Activated naive CD4-positive, alpha-beta T cell treated with anti-CD3 and anti-CD28 coated beads for 36 hours (primary cell): ENCODE measurements around the gene NR2F2. TPM values are rescaled to one million over a fixed set of nuclear protein-coding genes. Genes with fewer than 3 reads are reported as not detected.

Experiments
- CTCF ChIA-PET: fragments of 350-600 bp; sonication (Branson Sonifier 250); formaldehyde crosslinking; loops from one replicate; lab custom pipeline; 2021; ENCODE audit warnings: antibody characterized with exemption; lab: Charles Lee
- DNase-seq: peaks from one replicate; pipeline ENCODE4 v3.0.0-alpha.2; 2020
- H3K27ac Mint-ChIP-seq: one replicate; pipeline ENCODE4 v1.8.0; 2021; ENCODE audit warnings: mild to moderate bottlenecking, mixed read lengths
- H3K27me3 Mint-ChIP-seq: one replicate; pipeline ENCODE4 v1.8.0; 2021; ENCODE audit warnings: low read depth, mixed read lengths
- H3K36me3 Mint-ChIP-seq: one replicate; pipeline ENCODE4 v1.8.0; 2021; ENCODE audit warnings: low read depth, mixed read lengths
- H3K4me1 Mint-ChIP-seq: one replicate; pipeline ENCODE4 v1.8.0; 2021; ENCODE audit warnings: low read depth, mixed read lengths
- H3K4me3 Mint-ChIP-seq: one replicate; pipeline ENCODE4 v1.8.0; 2021; ENCODE audit warnings: mild to moderate bottlenecking, moderate library complexity, mixed read lengths
- H3K9me3 Mint-ChIP-seq: one replicate; pipeline ENCODE4 v1.8.0; 2021; ENCODE audit warnings: mixed read lengths
- intact Hi-C: fragments of 100-400 bp; cut with micrococcal nuclease; formaldehyde crosslinking; loops from one replicate; pipeline ENCODE4 v1.15.1; 2023
- total RNA-seq, 2 experiments: library from RNA; stranded (reverse); gene quantifications; one replicate each; pipeline ENCODE4 v1.2.3, GENCODE V29; 2021

Gene NR2F2
- total RNA-seq, 2 experiments from 2014 or later = not detected

- peaks cover 60% of the 10 kb centered on the region for H3K27me3 Mint-ChIP-seq
- no peak for DNase-seq
- no peak overlapping the region for H3K27ac Mint-ChIP-seq
- CTCF ChIA-PET = interaction anchor here (0.7 kb wide), 1 partner anchor 35 kb away, joined by 3 read pairs; no protein-coding TSS in a partner anchor
- peaks cover 6% of the 10 kb centered on the region for H3K4me1 Mint-ChIP-seq
- H3K4me3 Mint-ChIP-seq = no peak overlapping the region
- no peaks in the 10 kb centered on the region for H3K9me3 Mint-ChIP-seq
- no peaks in the 10 kb centered on the region for H3K36me3 Mint-ChIP-seq
- intact Hi-C loops = no loop called here
Observed at GRCh38 chr15:96321639-96322535, 8.6 kb upstream of the NR2F2 start.

GRCh38 chr15:96322536-96323318, 7.8 kb upstream of the NR2F2 start:
- no peaks in the 10 kb centered on the region for H3K9me3 Mint-ChIP-seq
- DNase-seq = no peak
- H3K27ac Mint-ChIP-seq = no peak overlapping the region
- CTCF ChIA-PET = interaction anchor here (0.6 kb wide), 1 partner anchor 153 kb away, joined by 3 read pairs; no protein-coding TSS in a partner anchor
- intact Hi-C loops = no loop called here
- H3K4me3 Mint-ChIP-seq = no peak overlapping the region
- no peaks in the 10 kb centered on the region for H3K36me3 Mint-ChIP-seq
- peaks cover 9% of the 10 kb centered on the region for H3K4me1 Mint-ChIP-seq
- H3K27me3 Mint-ChIP-seq = peaks cover 61% of the 10 kb centered on the region

GRCh38 chr15:96323319-96324145, 7.0 kb upstream of the NR2F2 start:
- Mint-ChIP-seq H3K4me3 (no peak overlapping the region), H3K27ac (no peak overlapping the region), H3K9me3 (no peaks in the 10 kb centered on the region), H3K36me3 (no peaks in the 10 kb centered on the region), H3K27me3 (peaks cover 64% of the 10 kb centered on the region), H3K4me1 (peaks cover 9% of the 10 kb centered on the region)
- intact Hi-C loops = no loop called here
- DNase-seq = no peak
- CTCF ChIA-PET = interaction anchor here (0.6 kb wide), 1 partner anchor 153 kb away, joined by 3 read pairs; no protein-coding TSS in a partner anchor

- no peaks in the 10 kb centered on the region for H3K36me3 Mint-ChIP-seq
- CTCF ChIA-PET = no interaction called here
- H3K4me1 Mint-ChIP-seq = peaks cover 9% of the 10 kb centered on the region
- H3K27ac Mint-ChIP-seq = no peak overlapping the region
- no peaks in the 10 kb centered on the region for H3K9me3 Mint-ChIP-seq
- H3K4me3 Mint-ChIP-seq = no peak overlapping the region
- intact Hi-C loops = no loop called here
- DNase-seq = no peak
- H3K27me3 Mint-ChIP-seq = peaks cover 72% of the 10 kb centered on the region
Observed at GRCh38 chr15:96324192-96324895, 6.2 kb upstream of the NR2F2 start.

GRCh38 chr15:96324940-96325540, 5.5 kb upstream of the NR2F2 start:
- DNase-seq = no peak
- intact Hi-C loops = no loop called here
- Mint-ChIP-seq H3K27ac (no peak overlapping the region), H3K36me3 (peaks cover 1% of the 10 kb centered on the region), H3K27me3 (peaks cover 73% of the 10 kb centered on the region), H3K4me1 (peaks cover 13% of the 10 kb centered on the region), H3K4me3 (no peak overlapping the region), H3K9me3 (no peaks in the 10 kb centered on the region)
- CTCF ChIA-PET = no interaction called here

- no peaks in the 10 kb centered on the region for H3K9me3 Mint-ChIP-seq
- no peak overlapping the region for H3K4me3 Mint-ChIP-seq
- no peak for DNase-seq
- CTCF ChIA-PET = no interaction called here
- intact Hi-C loops = loop anchor here (2.0 kb wide), 1 partner anchor 911 kb away; no protein-coding TSS in a partner anchor
- H3K36me3 Mint-ChIP-seq = peaks cover 1% of the 10 kb centered on the region
- no peak overlapping the region for H3K27ac Mint-ChIP-seq
- H3K4me1 Mint-ChIP-seq = peaks cover 16% of the 10 kb centered on the region
- H3K27me3 Mint-ChIP-seq = peaks cover 72% of the 10 kb centered on the region
Observed at GRCh38 chr15:96325541-96326327, 4.8 kb upstream of the NR2F2 start.

- peaks cover 1% of the 10 kb centered on the region for H3K36me3 Mint-ChIP-seq
- H3K27me3 Mint-ChIP-seq = peaks cover 75% of the 10 kb centered on the region
- CTCF ChIA-PET = interaction anchor here (0.9 kb wide), 2 partner anchors 362 to 376 kb away, joined by 3 read pairs; no protein-coding TSS in a partner anchor
- no peak for DNase-seq
- no peak overlapping the region for H3K4me3 Mint-ChIP-seq
- H3K4me1 Mint-ChIP-seq = peaks cover 20% of the 10 kb centered on the region
- H3K9me3 Mint-ChIP-seq = no peaks in the 10 kb centered on the region
- intact Hi-C loops = loop anchor here (1.0 to 2.0 kb wide), 3 partner anchors 19 to 910 kb away; no protein-coding TSS in a partner anchor
- no peak overlapping the region for H3K27ac Mint-ChIP-seq
Observed at GRCh38 chr15:96326328-96327154, 4.0 kb upstream of the NR2F2 start.

GRCh38 chr15:96327155-96327741, 3.3 kb upstream of the NR2F2 start:
- Mint-ChIP-seq H3K4me3 (no peak overlapping the region), H3K27me3 (peaks cover 76% of the 10 kb centered on the region)
- DNase-seq = no peak

GRCh38 chr15:96328181-96328876, 2.2 kb upstream of the NR2F2 start:
- peaks cover 3% of the 10 kb centered on the region for H3K36me3 Mint-ChIP-seq
- CTCF ChIA-PET = interaction anchor here (0.6 to 1.1 kb wide), 2 partner anchors 27 to 168 kb away, joined by 4 read pairs; no protein-coding TSS in a partner anchor
- intact Hi-C loops = no loop called here

More at GRCh38 chr15:96327155-96327741, 3.3 kb upstream of the NR2F2 start:
- Mint-ChIP-seq H3K4me1 (peaks cover 22% of the 10 kb centered on the region), H3K9me3 (no peaks in the 10 kb centered on the region), H3K36me3 (peaks cover 1% of the 10 kb centered on the region), H3K27ac (no peak overlapping the region)
- intact Hi-C loops = loop anchor here (1.0 to 2.0 kb wide), 3 partner anchors 18 to 910 kb away; no protein-coding TSS in a partner anchor
- CTCF ChIA-PET = interaction anchor here (0.9 to 1.1 kb wide), 3 partner anchors 28 to 375 kb away, joined by 3 to 4 read pairs (median 3); no protein-coding TSS in a partner anchor

More at GRCh38 chr15:96328181-96328876, 2.2 kb upstream of the NR2F2 start:
- Mint-ChIP-seq H3K4me1 (peaks cover 24% of the 10 kb centered on the region), H3K4me3 (no peak overlapping the region), H3K9me3 (no peaks in the 10 kb centered on the region), H3K27me3 (peaks cover 79% of the 10 kb centered on the region), H3K27ac (no peak overlapping the region)
- DNase-seq = no peak
